KMS-11 (cell line): ENCODE results near the gene MEGF10.

Experiments used
- H2AFZ ChIP-seq: fragments of 200-600 bp; sonication (generic); 2 replicates; pipeline ENCODE4 v1.6.1; 2016; ENCODE audit warnings: antibody characterized with exemption, mixed run types, low read depth
- H3K27ac ChIP-seq: fragments of 200-600 bp; sonication (generic); 2 replicates; pipeline ENCODE4 v1.6.1; 2016; ENCODE audit warnings: mild to moderate bottlenecking, mixed run types
- H3K27me3 ChIP-seq: fragments of 200-600 bp; sonication (generic); 2 replicates; pipeline ENCODE4 v1.6.1; 2017; ENCODE audit warnings: mild to moderate bottlenecking, low read depth, mixed run types, moderate library complexity; ENCODE audit not compliant: insufficient read depth
- H3K36me3 ChIP-seq: fragments of 200-600 bp; sonication (generic); 2 replicates; pipeline ENCODE4 v1.6.1; 2017; ENCODE audit warnings: mild to moderate bottlenecking, mixed run types; ENCODE audit not compliant: insufficient read depth
- H3K4me1 ChIP-seq: fragments of 200-600 bp; sonication (generic); 2 replicates; pipeline ENCODE4 v1.6.1; 2016; ENCODE audit warnings: mild to moderate bottlenecking, low read depth, mixed run types; ENCODE audit not compliant: poor library complexity, severe bottlenecking
- H3K4me2 ChIP-seq: fragments of 200-600 bp; sonication (generic); 2 replicates; pipeline ENCODE4 v1.7.0; 2016; ENCODE audit warnings: mild to moderate bottlenecking, mixed run types
- H3K4me3 ChIP-seq: fragments of 200-600 bp; sonication (generic); IDR thresholded peaks from 2 replicates; pipeline ENCODE4 v1.6.1; 2017; ENCODE audit warnings: low read depth, low read length, mixed read lengths; ENCODE audit not compliant: insufficient read depth
- H3K79me2 ChIP-seq: fragments of 200-600 bp; sonication (generic); 2 replicates; pipeline ENCODE4 v1.6.1; 2016; ENCODE audit warnings: low read depth, mixed run types; ENCODE audit not compliant: insufficient read depth
- H3K9ac ChIP-seq: fragments of 200-600 bp; sonication (generic); 2 replicates; pipeline ENCODE4 v1.6.1; 2016; ENCODE audit warnings: mild to moderate bottlenecking, mixed run types
- H4K20me1 ChIP-seq: fragments of 200-600 bp; sonication (generic); 2 replicates; pipeline ENCODE4 v1.6.1; 2016; ENCODE audit warnings: mild to moderate bottlenecking, mixed run types; ENCODE audit not compliant: insufficient read depth
- TF ChIP-seq, protein P1 (sequence below): fragments of 200-600 bp; sonication (generic); conservative IDR thresholded peaks from 2 replicates; pipeline ENCODE4 v1.6.1; 2017; ENCODE audit warnings: low read depth, mild to moderate bottlenecking, antibody characterized with exemption, low read length, moderate library complexity, mixed read lengths

MEGF10 gene

DNA sequence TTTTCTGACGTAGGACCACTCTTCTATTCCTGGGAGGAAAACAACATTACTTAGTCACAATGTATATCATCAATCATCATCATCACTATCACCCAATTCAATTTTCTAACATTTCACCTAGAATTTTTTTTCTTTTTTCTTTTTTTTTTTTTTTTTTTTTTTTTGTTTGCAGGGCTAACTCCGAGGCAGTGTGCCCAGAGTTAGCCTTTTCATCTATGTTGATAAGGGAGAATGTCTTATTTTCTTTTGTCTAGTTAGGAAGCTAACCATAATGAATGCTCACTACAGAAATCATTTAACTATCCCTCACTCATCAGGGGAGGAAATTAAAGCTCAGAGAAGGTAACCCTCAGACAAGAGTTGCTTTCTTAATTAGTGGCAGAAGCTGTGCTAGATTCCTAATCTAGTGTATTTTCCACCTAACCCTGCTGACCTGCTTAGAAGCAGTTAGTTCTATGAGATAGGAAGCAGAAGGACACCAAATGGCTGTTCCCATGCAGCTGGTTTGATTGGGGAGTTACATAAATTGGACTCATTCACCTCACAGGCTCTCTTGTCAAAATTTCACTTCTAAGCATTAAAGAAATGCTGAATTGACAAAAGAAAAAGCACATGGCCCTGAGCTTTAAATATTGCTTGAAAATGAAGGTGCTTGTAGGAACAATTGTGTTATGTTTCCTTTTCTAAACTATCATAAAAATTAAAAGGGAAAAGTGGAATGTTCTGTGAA is 218.2 kb downstream of the MEGF10 start:
- Histone ChIP-seq H3K79me2 (no peaks in the 10 kb centered on the region), H3K4me2 (no peak overlapping the region), H3K9ac (no peak overlapping the region), H3K27ac (no peak overlapping the region), H2AFZ (no peak overlapping the region; the same call in 1 of the 2 replicates), H3K4me3 (no peak overlapping the region), H4K20me1 (no peaks in the 10 kb centered on the region), H3K27me3 (no peaks in the 10 kb centered on the region), H3K36me3 (no peaks in the 10 kb centered on the region), H3K4me1 (peaks cover 6% of the 10 kb centered on the region)
- TF ChIP-seq, protein P1, sequence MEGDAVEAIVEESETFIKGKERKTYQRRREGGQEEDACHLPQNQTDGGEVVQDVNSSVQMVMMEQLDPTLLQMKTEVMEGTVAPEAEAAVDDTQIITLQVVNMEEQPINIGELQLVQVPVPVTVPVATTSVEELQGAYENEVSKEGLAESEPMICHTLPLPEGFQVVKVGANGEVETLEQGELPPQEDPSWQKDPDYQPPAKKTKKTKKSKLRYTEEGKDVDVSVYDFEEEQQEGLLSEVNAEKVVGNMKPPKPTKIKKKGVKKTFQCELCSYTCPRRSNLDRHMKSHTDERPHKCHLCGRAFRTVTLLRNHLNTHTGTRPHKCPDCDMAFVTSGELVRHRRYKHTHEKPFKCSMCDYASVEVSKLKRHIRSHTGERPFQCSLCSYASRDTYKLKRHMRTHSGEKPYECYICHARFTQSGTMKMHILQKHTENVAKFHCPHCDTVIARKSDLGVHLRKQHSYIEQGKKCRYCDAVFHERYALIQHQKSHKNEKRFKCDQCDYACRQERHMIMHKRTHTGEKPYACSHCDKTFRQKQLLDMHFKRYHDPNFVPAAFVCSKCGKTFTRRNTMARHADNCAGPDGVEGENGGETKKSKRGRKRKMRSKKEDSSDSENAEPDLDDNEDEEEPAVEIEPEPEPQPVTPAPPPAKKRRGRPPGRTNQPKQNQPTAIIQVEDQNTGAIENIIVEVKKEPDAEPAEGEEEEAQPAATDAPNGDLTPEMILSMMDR, result no peak
